DOHH2 (cell line): ENCODE measurements around the gene TLR6.

Experiments used
- EZH2phosphoT487 ChIP-seq: fragments of 200-600 bp; sonication (generic); IDR thresholded peaks from 2 replicates; pipeline ENCODE4 v1.6.1; 2017; ENCODE audit warnings: borderline replicate concordance, mild to moderate bottlenecking, antibody characterized with exemption, low read length, moderate library complexity, mixed read lengths
- TF ChIP-seq, protein P1 (sequence below): fragments of 200-600 bp; sonication (generic); IDR thresholded peaks from one replicate; pipeline ENCODE4 v1.5.1; 2014; ENCODE audit warnings: antibody characterized with exemption, mild to moderate bottlenecking, low read depth, low read length; ENCODE audit not compliant: poor library complexity, severe bottlenecking

DNA sequence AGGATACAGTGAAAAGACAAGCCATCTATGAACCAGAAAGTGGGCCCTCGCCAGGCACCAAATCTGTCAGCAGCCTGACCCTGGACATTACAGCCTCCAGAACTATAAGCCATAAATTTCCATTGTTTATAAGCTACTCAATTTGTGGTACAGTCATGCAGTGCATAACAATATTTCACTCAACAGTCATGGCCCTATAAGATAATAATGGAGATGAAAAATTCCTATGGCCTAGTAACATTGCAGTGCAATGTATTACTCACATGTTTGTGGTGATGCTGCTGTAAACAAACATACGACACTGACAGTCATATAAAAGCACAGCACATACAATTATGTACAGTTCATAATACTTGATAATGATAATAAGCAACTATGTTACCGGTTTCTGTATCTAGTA, 34.9 kb downstream of the TLR6 start:
- TF ChIP-seq, protein P1, sequence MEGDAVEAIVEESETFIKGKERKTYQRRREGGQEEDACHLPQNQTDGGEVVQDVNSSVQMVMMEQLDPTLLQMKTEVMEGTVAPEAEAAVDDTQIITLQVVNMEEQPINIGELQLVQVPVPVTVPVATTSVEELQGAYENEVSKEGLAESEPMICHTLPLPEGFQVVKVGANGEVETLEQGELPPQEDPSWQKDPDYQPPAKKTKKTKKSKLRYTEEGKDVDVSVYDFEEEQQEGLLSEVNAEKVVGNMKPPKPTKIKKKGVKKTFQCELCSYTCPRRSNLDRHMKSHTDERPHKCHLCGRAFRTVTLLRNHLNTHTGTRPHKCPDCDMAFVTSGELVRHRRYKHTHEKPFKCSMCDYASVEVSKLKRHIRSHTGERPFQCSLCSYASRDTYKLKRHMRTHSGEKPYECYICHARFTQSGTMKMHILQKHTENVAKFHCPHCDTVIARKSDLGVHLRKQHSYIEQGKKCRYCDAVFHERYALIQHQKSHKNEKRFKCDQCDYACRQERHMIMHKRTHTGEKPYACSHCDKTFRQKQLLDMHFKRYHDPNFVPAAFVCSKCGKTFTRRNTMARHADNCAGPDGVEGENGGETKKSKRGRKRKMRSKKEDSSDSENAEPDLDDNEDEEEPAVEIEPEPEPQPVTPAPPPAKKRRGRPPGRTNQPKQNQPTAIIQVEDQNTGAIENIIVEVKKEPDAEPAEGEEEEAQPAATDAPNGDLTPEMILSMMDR = no peak
- TF ChIP-seq EZH2phosphoT487 = no peak
